Loucy (cell line): ENCODE results near the gene KRT31.

Experiments used
- H2AFZ ChIP-seq: fragments of 200-600 bp; sonication (generic); 2 replicates; pipeline ENCODE4 v1.6.0; 2016; ENCODE audit warnings: antibody characterized with exemption, mild to moderate bottlenecking, low read length, moderate library complexity
- H3F3A ChIP-seq: fragments of 200-600 bp; 2 replicates; pipeline ENCODE4 v1.6.0; 2016; ENCODE audit warnings: antibody characterized with exemption, low read depth, mild to moderate bottlenecking
- H3K27me3 ChIP-seq: fragments of 200-600 bp; sonication (generic); 2 replicates; pipeline ENCODE4 v1.6.1; 2014; ENCODE audit warnings: low read length, mild to moderate bottlenecking; ENCODE audit not compliant: insufficient read depth, poor library complexity, severe bottlenecking
- H3K36me3 ChIP-seq: fragments of 200-600 bp; sonication (generic); 2 replicates; pipeline ENCODE4 v1.6.1; 2016; ENCODE audit warnings: low read length; ENCODE audit not compliant: insufficient read depth
- H3K4me1 ChIP-seq: fragments of 200-600 bp; sonication (generic); 2 replicates; pipeline ENCODE4 v1.5.1; 2014; ENCODE audit warnings: low read length, mild to moderate bottlenecking; ENCODE audit not compliant: insufficient read depth, poor library complexity, severe bottlenecking
- H3K4me2 ChIP-seq: fragments of 200-600 bp; sonication (generic); 2 replicates; pipeline ENCODE4 v1.6.0; 2014; ENCODE audit warnings: antibody characterized with exemption, low read length, low read depth, mild to moderate bottlenecking; ENCODE audit not compliant: poor library complexity, severe bottlenecking
- H3K4me3 ChIP-seq: fragments of 200-600 bp; sonication (generic); 2 replicates; pipeline ENCODE4 v1.5.1; 2014; ENCODE audit warnings: low read length, mild to moderate bottlenecking, mixed read lengths; ENCODE audit not compliant: poor library complexity, severe bottlenecking
- H3K79me2 ChIP-seq: fragments of 200-600 bp; sonication (generic); 2 replicates; pipeline ENCODE4 v1.6.1; 2014; ENCODE audit warnings: low read length; ENCODE audit not compliant: insufficient read depth
- H3K9ac ChIP-seq: fragments of 200-600 bp; sonication (generic); 2 replicates; pipeline ENCODE4 v1.6.0; 2014; ENCODE audit warnings: mild to moderate bottlenecking, low read depth, low read length, moderate library complexity; ENCODE audit not compliant: poor library complexity, severe bottlenecking
- H3K9me2 ChIP-seq: fragments of 200-600 bp; sonication (generic); replicated peaks from 2 replicates; pipeline ENCODE4 v1.6.1; 2016; ENCODE audit warnings: low read depth, low read length, mixed read lengths
- H3K9me3 ChIP-seq: fragments of 200-600 bp; sonication (generic); 2 replicates; pipeline ENCODE4 v1.6.1; 2014; ENCODE audit warnings: mild to moderate bottlenecking, antibody characterized with exemption, low read length, low read depth; ENCODE audit not compliant: insufficient read depth
- H4K20me1 ChIP-seq: fragments of 200-600 bp; sonication (generic); 2 replicates; pipeline ENCODE4 v1.6.0; 2014; ENCODE audit warnings: antibody characterized with exemption, low read length, mild to moderate bottlenecking; ENCODE audit not compliant: insufficient read depth, poor library complexity, severe bottlenecking
- CTCF ChIP-seq: fragments of 200-600 bp; sonication (generic); conservative IDR thresholded peaks from 2 replicates; pipeline ENCODE4 v1.5.1; 2014; ENCODE audit warnings: mild to moderate bottlenecking, antibody characterized with exemption, low read length
- EZH2phosphoT487 ChIP-seq: fragments of 200-600 bp; IDR thresholded peaks from 2 replicates; pipeline ENCODE4 v1.6.1; 2018; ENCODE audit warnings: antibody characterized with exemption, mild to moderate bottlenecking, moderate library complexity, borderline replicate concordance

The KRT31 gene

GRCh38 chr17:41421617-41422016 lies 24.2 kb upstream of the KRT31 start:
- TF ChIP-seq EZH2phosphoT487 (no peak), CTCF (no peak)
- no peak overlapping the region for H2AFZ ChIP-seq
- no peaks in the 10 kb centered on the region for H4K20me1 ChIP-seq
- H3K36me3 ChIP-seq: no peaks in the 10 kb centered on the region
- no peaks in the 10 kb centered on the region for H3K9me3 ChIP-seq
- no peak overlapping the region for H3K9ac ChIP-seq
- H3K4me2 ChIP-seq: no peak overlapping the region
- no peak overlapping the region for H3K4me3 ChIP-seq
- H3K79me2 ChIP-seq: no peaks in the 10 kb centered on the region
- H3F3A ChIP-seq: no peaks in the 10 kb centered on the region
- H3K9me2 ChIP-seq: no peaks in the 10 kb centered on the region
- peaks cover 9% of the 10 kb centered on the region for H3K27me3 ChIP-seq
- no peaks in the 10 kb centered on the region for H3K4me1 ChIP-seq

- no peak overlapping the region for H2AFZ ChIP-seq
- no peaks in the 10 kb centered on the region for H3K9me2 ChIP-seq
- no peaks in the 10 kb centered on the region for H3K79me2 ChIP-seq
- no peak overlapping the region for H3K4me3 ChIP-seq
- no peak overlapping the region for H3K9ac ChIP-seq
- no peaks in the 10 kb centered on the region for H4K20me1 ChIP-seq
- H3K36me3 ChIP-seq: no peaks in the 10 kb centered on the region
- no peak for TF ChIP-seq EZH2phosphoT487
- TF ChIP-seq CTCF: no peak
- no peaks in the 10 kb centered on the region for H3K4me1 ChIP-seq
- no peaks in the 10 kb centered on the region for H3K9me3 ChIP-seq
- H3F3A ChIP-seq: no peaks in the 10 kb centered on the region
- peaks cover 9% of the 10 kb centered on the region for H3K27me3 ChIP-seq
- H3K4me2 ChIP-seq: no peak overlapping the region
Observed at GRCh38 chr17:41421116-41421515, 23.7 kb upstream of the KRT31 start.

- Histone ChIP-seq H3K9me2 (no peaks in the 10 kb centered on the region), H3K27me3 (peaks cover 9% of the 10 kb centered on the region), H2AFZ (no peak overlapping the region), H3F3A (no peaks in the 10 kb centered on the region), H3K4me1 (no peaks in the 10 kb centered on the region), H3K9ac (no peak overlapping the region), H3K36me3 (no peaks in the 10 kb centered on the region), H3K4me2 (no peak overlapping the region), H3K79me2 (no peaks in the 10 kb centered on the region), H3K9me3 (no peaks in the 10 kb centered on the region), H3K4me3 (no peak overlapping the region), H4K20me1 (no peaks in the 10 kb centered on the region)
- TF ChIP-seq CTCF: no peak
Observed at GRCh38 chr17:41420134-41420533, 22.7 kb upstream of the KRT31 start.
